GM19467 (cell line): ENCODE measurements around the gene CDC42EP2.

Experiments
- ATAC-seq: cut with Tn5 transposase; IDR thresholded peaks from one replicate; pipeline ENCODE4 v1.9.1; 2021; ENCODE audit warnings: mild to moderate bottlenecking, moderate library complexity; ENCODE audit not compliant: unreplicated experiment

Gene CDC42EP2

GRCh38 chr11:65297026-65297672, 17.5 kb upstream of the CDC42EP2 start:
- no peak for ATAC-seq

GRCh38 chr11:65298131-65298535, 16.5 kb upstream of the CDC42EP2 start:
- ATAC-seq = no peak

GRCh38 chr11:65298655-65299179, 15.9 kb upstream of the CDC42EP2 start:
- ATAC-seq = no peak

DNA sequence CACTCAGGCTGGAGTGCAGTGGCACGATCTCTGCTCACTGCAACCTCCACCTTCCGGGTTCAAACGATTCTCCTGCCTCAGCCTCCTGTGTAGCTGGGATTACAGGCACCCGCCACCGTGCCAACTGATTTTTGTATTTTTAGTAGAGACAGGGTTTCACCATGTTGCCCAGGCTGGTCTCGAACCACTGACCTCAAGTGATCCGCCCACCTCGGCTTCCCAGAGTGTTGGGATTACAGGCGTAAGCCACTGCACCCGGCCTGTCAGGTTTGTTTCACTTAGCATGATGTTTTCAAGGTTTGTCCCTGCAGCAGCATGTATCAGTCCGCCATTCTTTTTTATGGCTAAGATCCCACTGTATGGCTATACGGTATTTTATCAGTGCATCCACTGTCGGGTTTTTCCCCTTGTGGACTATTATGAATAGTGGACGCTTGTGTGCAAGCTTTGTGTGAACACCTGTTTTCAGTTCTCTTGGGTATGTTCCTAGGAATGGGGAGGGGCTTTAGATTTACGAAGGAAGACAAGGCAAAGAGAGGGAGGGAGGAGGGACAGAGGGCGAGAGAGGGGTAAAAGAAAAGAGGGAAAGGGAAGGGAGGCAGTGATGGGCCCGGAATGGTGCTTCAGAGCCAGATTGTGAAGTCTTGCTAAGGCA, 13.9 kb upstream of the CDC42EP2 start:
- ATAC-seq = no peak

GRCh38 chr11:65301491-65302329, 13.0 kb upstream of the CDC42EP2 start:
- ATAC-seq = no peak

DNA sequence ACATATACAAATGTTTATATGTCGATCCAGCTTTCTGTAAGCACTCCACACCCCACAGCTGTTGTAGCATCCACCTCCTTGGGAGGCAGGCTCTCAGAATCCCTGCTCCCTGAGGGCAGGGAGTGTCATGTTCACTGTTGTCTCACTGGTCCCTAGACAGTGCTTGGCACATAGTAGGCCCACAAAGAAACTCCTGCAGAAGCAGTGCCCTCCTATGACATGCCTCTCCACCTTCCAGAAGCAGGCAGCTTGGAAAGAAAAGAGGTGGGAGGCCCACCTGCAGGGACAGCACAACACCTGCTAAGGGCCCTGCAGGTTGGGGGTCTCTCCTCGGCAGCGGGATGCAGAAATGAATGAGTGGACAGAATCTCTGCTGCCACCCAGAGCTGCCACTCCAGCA, 11.1 kb upstream of the CDC42EP2 start:
- no peak for ATAC-seq

GRCh38 chr11:65304110-65304509, 10.6 kb upstream of the CDC42EP2 start:
- no peak for ATAC-seq

DNA sequence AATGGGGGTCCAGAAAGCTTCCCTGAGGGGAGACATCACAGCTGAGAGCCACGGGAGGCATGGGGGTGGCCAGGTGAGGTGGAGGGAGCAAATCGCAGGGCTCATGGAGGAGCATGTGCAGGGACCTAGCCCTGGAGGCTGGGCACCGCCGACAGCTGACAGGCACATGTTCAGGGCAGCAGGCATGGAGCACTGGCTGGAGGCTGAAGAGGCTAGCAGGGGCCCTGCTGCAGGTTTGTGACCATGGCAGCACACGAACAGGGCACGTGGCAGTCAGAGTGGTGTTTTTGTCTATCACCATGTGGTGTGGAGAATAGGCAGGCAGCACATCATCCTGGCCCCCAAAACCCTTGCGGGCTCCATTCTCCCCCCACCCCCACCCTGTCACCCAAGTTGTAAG, 10.1 kb upstream of the CDC42EP2 start:
- ATAC-seq = no peak

DNA sequence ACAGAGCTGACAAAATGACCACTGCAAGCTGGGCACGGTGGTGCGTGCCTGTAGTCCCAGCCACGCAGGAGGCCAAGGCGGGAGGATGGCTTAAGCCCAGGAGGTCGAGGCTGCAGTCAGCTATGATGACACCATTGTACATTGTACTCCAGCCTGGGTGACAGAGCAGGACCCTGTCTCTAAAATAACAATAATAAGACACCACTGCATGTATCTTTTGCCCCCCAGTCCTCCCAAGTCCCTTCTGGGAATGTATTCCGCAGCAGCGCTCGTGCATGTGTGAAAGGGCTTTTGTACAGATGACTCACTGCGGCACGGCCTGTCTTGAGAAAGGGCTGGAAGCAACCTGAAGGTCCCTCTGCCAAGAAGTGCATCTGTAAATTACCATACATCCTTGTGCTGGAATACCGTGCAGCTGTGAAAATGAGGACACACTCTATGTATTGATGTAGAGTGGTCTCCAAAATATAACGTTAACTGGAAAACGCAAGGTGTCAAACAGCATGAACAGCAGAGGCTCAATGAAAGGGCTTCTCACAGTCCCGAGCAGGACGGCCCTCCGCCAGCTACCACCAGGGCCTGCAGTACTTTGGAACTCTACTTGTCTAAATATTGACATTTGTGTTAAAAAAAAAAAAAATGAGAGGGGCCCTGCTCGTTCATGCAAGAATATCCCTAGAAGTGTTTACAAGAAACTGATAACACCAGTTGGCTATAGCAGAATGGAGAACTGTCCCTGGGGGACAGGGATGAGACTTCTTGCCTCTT, 9.0 kb upstream of the CDC42EP2 start:
- no peak for ATAC-seq

DNA sequence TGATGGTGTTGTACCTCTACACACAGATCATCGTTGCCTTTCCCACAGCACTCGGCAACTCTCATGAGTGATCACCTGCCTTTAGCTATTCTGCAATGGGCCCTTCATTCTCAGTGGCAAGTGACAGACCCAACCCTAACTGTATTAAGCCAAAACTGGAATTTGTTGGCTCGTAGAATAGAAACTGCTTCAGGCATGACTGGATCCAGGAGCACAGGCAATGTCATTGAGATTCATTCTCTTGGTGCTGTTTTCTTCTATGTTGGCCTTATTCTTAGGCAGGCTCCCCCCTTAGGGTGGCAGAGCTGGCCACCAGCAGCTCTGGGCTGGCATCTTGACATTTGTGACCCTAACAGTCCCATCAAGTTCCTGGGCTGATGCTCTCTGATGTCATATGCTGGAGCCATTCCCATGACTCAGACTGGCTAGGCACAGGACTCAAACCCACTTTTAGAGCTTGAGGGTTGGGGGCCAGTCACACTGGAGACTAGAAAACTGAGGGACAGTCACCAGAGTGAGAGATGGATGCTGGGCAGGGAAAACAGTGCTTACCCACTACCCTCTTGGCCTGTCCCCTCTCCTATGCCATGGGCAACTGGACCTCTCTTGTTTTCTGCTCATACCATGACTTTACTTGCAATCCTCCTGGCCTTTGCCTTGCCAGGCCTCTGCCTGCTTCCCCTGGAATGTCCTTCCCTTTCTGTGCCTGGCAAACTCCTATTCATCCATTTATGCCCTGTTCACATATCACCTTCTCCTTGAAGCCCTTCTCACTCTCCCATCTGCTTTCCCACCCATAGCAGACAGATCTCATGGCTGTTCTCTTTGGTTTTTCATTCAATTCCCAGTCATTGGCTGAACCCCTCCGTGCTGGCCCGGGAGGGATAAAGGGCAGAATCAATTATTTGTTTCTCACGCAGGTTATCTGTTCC, 7.1 kb upstream of the CDC42EP2 start:
- no peak for ATAC-seq

GRCh38 chr11:65308281-65308891, 6.3 kb upstream of the CDC42EP2 start:
- ATAC-seq = no peak

GRCh38 chr11:65309006-65309405, 5.7 kb upstream of the CDC42EP2 start:
- ATAC-seq = no peak

- no peak for ATAC-seq
These were observed 4.5 kb upstream of the CDC42EP2 start for GRCh38 chr11:65310215-65310614.

DNA sequence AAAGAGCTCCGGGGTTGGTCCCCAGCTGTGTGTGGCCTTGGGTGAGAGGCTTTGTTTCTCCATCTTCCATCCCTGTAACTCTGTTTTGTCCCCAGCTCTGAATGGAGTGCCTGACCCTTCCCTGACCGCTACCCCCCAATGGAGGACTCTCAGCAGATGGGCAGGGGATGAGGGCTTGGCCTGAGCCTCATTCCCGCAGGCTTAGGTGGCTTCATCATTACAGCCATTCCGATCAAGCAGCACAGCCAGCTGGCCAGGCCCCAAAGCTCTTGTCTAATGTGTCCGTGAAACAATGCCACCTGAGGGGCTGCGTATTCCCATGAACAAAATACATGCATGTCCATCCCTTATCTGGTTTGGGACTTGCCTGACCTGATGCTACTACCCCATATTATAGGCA, 3.9 kb upstream of the CDC42EP2 start:
- no peak for ATAC-seq

GRCh38 chr11:65311170-65311678, 3.4 kb upstream of the CDC42EP2 start:
- ATAC-seq = no peak

GRCh38 chr11:65315204-65315865, 669 bp downstream of the CDC42EP2 start:
- no peak for ATAC-seq

DNA sequence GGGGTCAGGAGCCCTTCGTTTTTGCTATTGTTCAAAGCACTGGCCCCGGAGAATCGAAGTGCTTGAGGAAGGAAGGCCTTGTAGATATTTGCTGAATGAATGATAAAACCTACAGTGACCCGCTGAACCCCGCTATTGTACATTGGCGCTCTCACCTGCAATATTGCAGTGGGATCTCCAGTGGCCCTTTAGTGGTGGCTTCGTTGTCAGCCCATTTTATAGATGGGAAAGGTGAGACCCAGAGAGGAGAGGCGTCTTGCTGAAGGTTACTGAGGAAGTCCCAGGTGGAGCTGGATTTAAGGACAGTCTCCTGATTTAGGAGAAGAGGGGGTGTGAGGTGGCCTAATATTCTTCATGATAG, 1.2 kb downstream of the CDC42EP2 start:
- no peak for ATAC-seq

DNA sequence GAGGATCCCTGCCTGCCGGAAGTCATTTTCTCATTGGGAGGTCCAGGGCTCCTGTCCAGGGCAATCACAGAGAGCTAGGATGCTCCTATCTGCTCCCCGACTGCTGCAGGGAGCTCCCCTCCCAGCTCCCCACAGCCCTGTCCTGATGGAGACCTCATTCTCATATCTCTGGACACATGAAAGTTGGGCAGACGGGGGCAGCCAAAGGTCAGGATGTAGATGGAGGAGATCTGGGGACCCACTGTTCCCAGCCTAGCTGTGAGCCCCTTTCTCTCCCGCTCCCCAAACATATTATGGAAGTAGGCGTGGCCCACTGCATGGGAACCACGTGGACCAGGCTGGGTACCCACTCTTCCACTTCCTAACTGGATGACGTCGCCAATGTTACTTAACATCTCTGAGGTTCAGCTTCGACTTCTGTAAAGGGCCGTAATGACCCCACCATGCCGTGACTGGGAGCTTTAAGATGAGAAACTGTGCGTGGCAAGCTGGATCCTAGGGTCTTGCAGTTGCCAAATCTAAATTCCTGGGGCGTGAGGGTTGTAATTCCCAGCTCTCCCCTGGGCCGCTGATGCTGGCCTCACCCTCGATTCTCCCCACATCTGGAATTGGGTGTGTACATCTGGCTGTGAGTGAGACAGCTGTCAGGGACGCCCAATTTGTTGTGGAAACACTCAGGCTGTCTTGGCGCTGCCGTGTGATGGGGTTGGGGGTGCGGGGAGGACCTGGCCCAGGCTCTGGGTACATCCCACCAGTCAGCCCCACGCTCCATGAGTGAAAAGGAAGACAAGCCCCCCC, 1.8 kb downstream of the CDC42EP2 start:
- ATAC-seq = no peak
